Skeletal muscle tissue (tissue), 4 donors: ENCODE data around the gene FAM83G. TPM values are rescaled to one million over a fixed set of nuclear protein-coding genes. Genes with fewer than 3 reads are reported as not detected.

ENCODE experiments used
- H3K27ac ChIP-seq: one replicate; pipeline ENCODE4 v1.7.0; 2013; ENCODE audit warnings: mild to moderate bottlenecking, low read depth, low read length, inconsistent platforms
- H3K27me3 ChIP-seq, 3 donors: one replicate each; pipeline ENCODE4 v1.7.0; 2013; ENCODE audit warnings: low read length in 3 of 3; ENCODE audit not compliant: control insufficient read depth in 3 of 3, insufficient read depth in 3 of 3
- H3K36me3 ChIP-seq, 3 donors: one replicate each; pipeline ENCODE4 v1.7.0; 2013; ENCODE audit warnings: low read length in 3 of 3; ENCODE audit not compliant: control insufficient read depth in 3 of 3, insufficient read depth in 3 of 3
- H3K4me1 ChIP-seq, 3 donors: one replicate each; pipeline ENCODE4 v1.7.0; 2013; ENCODE audit warnings: low read length in 3 of 3, mild to moderate bottlenecking in 3 of 3; ENCODE audit not compliant: control insufficient read depth in 3 of 3, insufficient read depth in 3 of 3
- H3K4me3 ChIP-seq, 3 donors: one replicate each; pipeline ENCODE4 v1.7.0; 2013; ENCODE audit warnings: low read length in 3 of 3
- H3K9ac ChIP-seq, 3 donors: one replicate each; pipeline ENCODE4 v1.7.0; 2013; ENCODE audit warnings: low read length in 3 of 3, mild to moderate bottlenecking in 3 of 3, moderate library complexity in 2 of 3, low read depth in 1 of 3
- H3K9me3 ChIP-seq, 3 donors: one replicate each; pipeline ENCODE4 v1.7.0; 2013; ENCODE audit warnings: low read length in 3 of 3; ENCODE audit not compliant: control insufficient read depth in 3 of 3
- total RNA-seq: library from RNA; depleted of rRNA; stranded (reverse); fragments of >200 nt; gene quantifications from one replicate; pipeline ENCODE4 v1.2.3, GENCODE V29; 2014
- donor health status: Osteomylitis.

The FAM83G gene
- total RNA-seq, 1 donor from 2014 or later: 0.52 TPM

- Histone ChIP-seq H3K9me3 (no peaks in the 10 kb centered on the region), H3K9ac (no peak overlapping the region), H3K27ac (no peak overlapping the region), H3K4me3 (no peak overlapping the region), H3K4me1 (peaks cover 0 to 7% (median 4%) of the 10 kb centered on the region in 3 donors), H3K36me3 (no peaks in the 10 kb centered on the region), H3K27me3 (no peaks in the 10 kb centered on the region)
Observed at GRCh38 chr17:18991531-18992315, 12.8 kb downstream of the FAM83G start.

DNA sequence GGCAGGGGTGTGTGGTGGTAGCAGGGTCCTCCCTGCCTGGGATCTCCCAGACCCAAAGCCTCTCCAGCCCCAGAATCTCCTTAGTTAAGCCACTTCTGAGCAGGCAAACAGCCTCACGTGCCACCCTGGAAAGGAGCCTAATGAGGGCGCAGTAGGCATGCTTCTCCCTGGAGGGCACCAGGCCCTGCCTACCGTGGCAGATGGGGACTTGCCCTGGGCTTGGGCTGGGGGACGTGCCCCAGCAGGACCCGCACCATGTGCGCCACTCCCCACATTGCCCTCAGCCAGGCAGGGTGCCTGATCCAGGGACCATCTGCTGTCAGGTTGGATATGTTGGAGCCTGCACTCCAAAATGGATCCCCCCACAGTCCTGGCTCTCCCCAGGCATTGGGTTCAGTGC, 14.2 kb downstream of the FAM83G start:
- H3K36me3 ChIP-seq: no peaks in the 10 kb centered on the region
- no peaks in the 10 kb centered on the region for H3K9me3 ChIP-seq
- peaks cover 0 to 7% (median 4%) of the 10 kb centered on the region in 3 donors for H3K4me1 ChIP-seq
- no peak overlapping the region for H3K4me3 ChIP-seq
- H3K27me3 ChIP-seq: no peaks in the 10 kb centered on the region
- H3K27ac ChIP-seq: no peak overlapping the region
- H3K9ac ChIP-seq: no peak overlapping the region

DNA sequence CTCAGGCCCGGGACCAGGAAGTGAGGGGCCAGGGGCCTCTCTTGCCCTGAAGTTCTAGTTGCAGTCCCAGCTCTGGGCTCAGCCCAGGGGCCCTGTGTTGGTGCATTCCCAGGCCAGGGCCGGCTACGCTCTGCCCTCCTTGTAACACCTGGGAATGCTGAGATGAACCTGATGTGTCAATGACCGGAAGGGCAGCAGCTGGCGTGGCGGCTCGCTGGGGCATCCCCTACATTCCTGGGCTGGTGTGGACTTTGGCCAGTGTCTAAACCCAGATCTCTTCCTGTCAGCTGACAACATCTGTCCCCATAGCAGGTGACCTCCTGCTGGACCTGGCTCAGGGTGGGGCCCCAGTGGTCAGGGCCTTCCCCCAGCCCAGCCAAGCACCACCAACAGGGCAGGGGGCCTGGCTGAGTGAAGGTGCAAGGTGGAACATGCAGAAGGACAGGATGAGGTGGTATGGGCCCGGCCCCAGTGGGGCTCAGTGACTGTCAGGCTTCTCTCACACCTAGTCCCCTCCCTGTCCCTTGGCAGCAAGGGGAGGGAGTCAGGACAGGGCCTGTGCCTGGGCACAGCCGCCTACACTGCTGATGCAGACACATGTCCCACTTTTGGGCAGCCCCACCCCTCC, 15.9 kb downstream of the FAM83G start:
- no peaks in the 10 kb centered on the region for H3K9me3 ChIP-seq
- H3K4me1 ChIP-seq: peaks cover 0 to 7% (median 4%) of the 10 kb centered on the region in 3 donors
- no peak overlapping the region for H3K27ac ChIP-seq

DNA sequence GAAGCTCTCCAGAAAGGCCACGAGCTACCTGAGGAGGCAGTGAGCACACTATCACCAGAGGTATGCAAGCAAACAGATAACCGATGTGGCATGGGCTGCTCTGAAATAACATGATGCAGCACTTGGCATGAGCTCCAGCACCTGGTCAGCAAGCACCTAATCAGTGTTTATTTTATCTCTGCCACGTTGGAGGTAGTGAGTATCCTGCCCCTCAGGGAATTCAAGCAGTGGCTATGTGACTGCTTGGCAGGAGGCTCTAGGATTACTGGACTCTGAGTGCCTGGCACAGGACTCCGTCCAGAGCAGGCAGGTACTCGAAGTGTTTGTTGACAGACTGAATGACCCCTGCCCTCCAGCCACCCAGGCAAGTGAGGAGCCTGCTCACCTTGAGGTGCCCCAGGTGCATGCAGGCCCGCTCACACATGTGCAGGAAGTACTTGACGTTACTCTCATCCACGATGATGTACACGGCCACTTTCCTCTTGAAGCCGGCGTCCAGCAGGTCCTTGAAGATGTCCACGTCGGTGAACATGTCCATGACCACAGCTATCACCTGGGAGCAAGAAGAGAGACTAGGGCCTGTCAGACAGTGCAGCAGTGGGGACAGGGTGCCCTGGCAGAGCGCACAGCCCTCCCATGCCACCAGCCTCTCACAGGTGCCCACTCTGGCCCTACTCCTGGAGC, 16.6 kb downstream of the FAM83G start:
- H3K4me3 ChIP-seq: no peak overlapping the region
- H3K4me1 ChIP-seq: peaks cover 0 to 7% (median 4%) of the 10 kb centered on the region in 3 donors
- no peaks in the 10 kb centered on the region for H3K27me3 ChIP-seq
- H3K9ac ChIP-seq: peak overlapping the region in 1 of 3 donors; percentile 16
- H3K27ac ChIP-seq: no peak overlapping the region
- no peaks in the 10 kb centered on the region for H3K36me3 ChIP-seq
- H3K9me3 ChIP-seq: no peaks in the 10 kb centered on the region

More for the DNA sequence above, 15.9 kb downstream of the FAM83G start:
- Histone ChIP-seq H3K4me3 (no peak overlapping the region), H3K36me3 (no peaks in the 10 kb centered on the region), H3K27me3 (no peaks in the 10 kb centered on the region), H3K9ac (no peak overlapping the region)

DNA sequence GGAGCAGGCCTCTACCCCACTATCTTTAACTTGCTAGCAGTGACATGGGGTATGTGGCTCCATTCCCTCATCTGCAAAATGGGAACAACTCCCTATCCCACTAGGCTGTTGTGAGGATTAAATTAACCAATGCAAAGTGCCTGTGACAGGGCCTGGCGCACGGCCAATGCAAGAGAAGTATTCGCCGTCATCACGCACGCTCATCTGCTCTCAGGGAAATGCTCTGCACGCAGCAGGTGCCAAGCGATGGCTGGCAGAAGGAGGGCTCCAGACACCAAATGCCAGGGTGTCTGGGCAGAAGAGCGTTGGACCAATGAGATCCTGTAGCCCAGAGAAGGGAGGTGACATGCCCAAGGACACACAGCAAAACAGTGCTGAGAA, 17.3 kb downstream of the FAM83G start:
- Histone ChIP-seq H3K4me3 (no peak overlapping the region), H3K9me3 (no peaks in the 10 kb centered on the region), H3K36me3 (no peaks in the 10 kb centered on the region), H3K27me3 (no peaks in the 10 kb centered on the region), H3K4me1 (peaks cover 0 to 7% (median 4%) of the 10 kb centered on the region in 3 donors), H3K27ac (no peak overlapping the region), H3K9ac (no peak overlapping the region)

DNA sequence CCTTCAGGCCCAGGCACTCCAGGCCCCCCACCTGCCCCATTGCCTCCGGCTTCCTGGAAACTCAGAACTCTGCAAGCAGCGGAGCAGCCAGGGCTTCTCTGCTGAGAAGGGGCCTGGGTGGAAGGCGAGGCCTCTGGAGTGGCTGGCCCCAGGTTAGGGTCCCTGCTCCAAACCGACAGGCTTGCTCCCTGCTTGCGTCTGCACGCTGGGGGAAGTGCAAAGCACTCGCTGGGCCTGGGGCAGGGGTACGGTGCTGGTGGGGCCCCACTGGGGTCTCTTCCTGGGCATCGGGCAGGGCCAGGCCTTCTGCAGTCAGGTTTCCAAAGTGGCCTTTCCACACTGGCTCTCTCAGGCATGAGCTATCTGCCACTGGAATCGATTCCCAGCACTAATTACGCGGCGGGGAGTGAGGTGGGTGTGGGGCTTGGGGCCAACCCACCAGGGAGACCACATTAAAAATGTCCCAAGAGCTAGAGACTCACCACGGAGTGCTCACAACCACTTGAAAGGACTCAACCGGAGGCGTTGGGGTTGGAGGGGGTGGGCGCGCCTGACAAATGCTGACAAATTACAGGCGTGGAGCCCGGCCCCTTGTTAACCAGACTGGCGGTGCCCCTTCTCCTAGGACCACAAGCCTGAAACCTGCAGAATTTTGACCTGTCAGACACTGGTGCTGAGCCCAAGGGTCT, 17.9 kb downstream of the FAM83G start:
- Histone ChIP-seq H3K4me1 (peaks cover 0 to 7% (median 4%) of the 10 kb centered on the region in 3 donors), H3K9me3 (no peaks in the 10 kb centered on the region), H3K36me3 (no peaks in the 10 kb centered on the region), H3K4me3 (no peak overlapping the region), H3K27me3 (no peaks in the 10 kb centered on the region), H3K9ac (no peak overlapping the region), H3K27ac (no peak overlapping the region)

DNA sequence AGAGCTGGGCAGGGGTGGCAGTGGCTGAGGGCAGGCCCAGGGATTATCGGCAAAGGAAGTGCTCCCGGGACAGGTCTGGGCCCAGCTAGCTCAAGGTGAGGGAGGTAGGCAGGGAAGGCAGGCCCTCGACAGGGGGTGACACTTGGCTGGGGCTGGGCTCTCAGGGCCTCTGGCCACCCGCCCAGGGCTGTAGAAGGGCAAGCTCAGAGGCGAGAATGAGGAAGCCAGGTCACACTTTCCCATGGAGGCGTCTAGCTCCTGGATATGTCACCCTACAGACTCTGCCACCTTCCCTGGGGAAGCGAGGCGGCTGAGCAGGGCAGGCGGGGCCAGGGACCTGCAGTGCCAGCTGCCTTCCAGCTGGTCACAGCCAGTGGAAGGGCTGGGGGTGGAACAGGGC, 19.1 kb downstream of the FAM83G start:
- H3K36me3 ChIP-seq: no peaks in the 10 kb centered on the region
- no peak overlapping the region for H3K27ac ChIP-seq
- H3K4me1 ChIP-seq: peaks cover 0 to 7% (median 4%) of the 10 kb centered on the region in 3 donors
- no peak overlapping the region for H3K4me3 ChIP-seq
- no peaks in the 10 kb centered on the region for H3K27me3 ChIP-seq
- H3K9me3 ChIP-seq: no peaks in the 10 kb centered on the region
- no peak overlapping the region for H3K9ac ChIP-seq

DNA sequence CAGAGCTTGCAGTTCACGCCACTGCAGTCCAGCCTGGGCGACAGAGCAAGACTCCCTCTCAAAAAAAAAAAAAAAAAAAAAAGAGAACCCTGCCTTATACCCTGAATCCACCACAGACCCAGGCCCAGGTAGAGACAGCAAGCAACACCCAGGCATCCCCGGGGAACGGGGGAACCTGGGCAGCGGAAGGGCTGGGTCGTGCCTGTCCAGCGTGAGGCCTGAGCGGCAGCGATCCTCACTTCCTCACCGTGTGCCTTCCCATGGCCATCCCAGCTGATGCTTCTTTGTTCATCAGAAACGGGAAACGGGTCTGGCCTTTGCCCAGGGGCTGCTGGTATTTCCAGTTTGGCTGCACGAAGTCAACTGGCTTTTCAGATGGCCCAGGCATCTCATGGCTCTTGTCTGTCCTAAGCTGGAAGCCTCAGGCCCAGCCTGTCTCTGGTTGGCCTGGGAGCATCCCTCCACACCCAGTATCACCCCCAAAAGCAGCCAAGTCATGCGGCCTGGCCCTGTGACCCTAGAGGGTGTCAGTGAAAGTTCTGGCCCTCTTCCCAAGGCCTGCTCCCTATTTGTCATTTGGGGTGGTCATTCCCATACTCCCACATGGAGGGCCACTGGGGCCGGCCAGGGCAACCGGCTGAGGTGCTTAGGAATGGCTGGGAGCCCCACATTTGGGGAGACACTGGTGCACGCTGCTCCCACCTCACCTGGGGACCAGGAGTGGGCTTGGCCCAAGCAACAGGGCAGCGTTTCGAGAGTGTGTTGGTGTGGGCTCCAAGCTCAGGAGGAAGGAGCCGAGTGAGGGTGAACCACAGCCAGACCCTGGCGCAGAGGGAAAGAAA, 20.1 kb downstream of the FAM83G start:
- H3K27me3 ChIP-seq: no peaks in the 10 kb centered on the region
- no peaks in the 10 kb centered on the region for H3K36me3 ChIP-seq
- H3K27ac ChIP-seq: no peak overlapping the region
- H3K9me3 ChIP-seq: no peaks in the 10 kb centered on the region
- no peak overlapping the region for H3K9ac ChIP-seq
- H3K4me3 ChIP-seq: no peak overlapping the region
- peaks cover 0 to 7% (median 4%) of the 10 kb centered on the region in 3 donors for H3K4me1 ChIP-seq

- Histone ChIP-seq H3K4me3 (no peak overlapping the region), H3K36me3 (no peaks in the 10 kb centered on the region), H3K27me3 (no peaks in the 10 kb centered on the region), H3K27ac (no peak overlapping the region), H3K9ac (no peak overlapping the region), H3K9me3 (no peaks in the 10 kb centered on the region), H3K4me1 (no peaks in the 10 kb centered on the region)
Observed at GRCh38 chr17:18981642-18982424, 22.7 kb downstream of the FAM83G start.
